GM23338 (cell line): ENCODE results near the gene CAMKK2. TPM values are rescaled to one million over a fixed set of nuclear protein-coding genes. Genes with fewer than 3 reads are reported as not detected.

Source experiments
- ATAC-seq: fragments of 200-7000 bp; cut with Tn5 transposase; 3 replicates; pipeline ENCODE4 v1.9.1; 2020
- DNase-seq: peaks from one replicate; pipeline ENCODE4 v3.0.0-alpha.2; 2015; ENCODE audit warnings: low spot score
- H2AFZ ChIP-seq: fragments of 200-600 bp; sonication (generic); 2 replicates; pipeline ENCODE4 v1.8.0; 2016; ENCODE audit warnings: antibody characterized with exemption, mild to moderate bottlenecking, moderate library complexity
- H3F3A ChIP-seq: fragments of 200-600 bp; sonication (generic); replicated peaks from 2 replicates; pipeline ENCODE4 v1.8.0; 2017; ENCODE audit warnings: antibody characterized with exemption, mixed run types, low read depth
- H3K27ac ChIP-seq: fragments of 200-600 bp; sonication (generic); 2 replicates; pipeline ENCODE4 v1.6.1; 2016; ENCODE audit warnings: low read depth
- H3K27me3 ChIP-seq: fragments of 200-600 bp; sonication (generic); 2 replicates; pipeline ENCODE4 v1.8.0; 2016; ENCODE audit warnings: mild to moderate bottlenecking, mixed run types, moderate library complexity; ENCODE audit not compliant: insufficient read depth
- H3K36me3 ChIP-seq: fragments of 200-600 bp; sonication (generic); 2 replicates; pipeline ENCODE4 v1.8.0; 2016; ENCODE audit warnings: mild to moderate bottlenecking; ENCODE audit not compliant: insufficient read depth
- H3K4me1 ChIP-seq: fragments of 200-600 bp; sonication (generic); 2 replicates; pipeline ENCODE4 v1.8.0; 2016; ENCODE audit warnings: mild to moderate bottlenecking, moderate library complexity; ENCODE audit not compliant: insufficient read depth
- H3K4me2 ChIP-seq: fragments of 200-600 bp; sonication (generic); 2 replicates; pipeline ENCODE4 v1.7.1; 2017; ENCODE audit warnings: mixed run types
- H3K4me3 ChIP-seq: fragments of 200-600 bp; sonication (generic); 2 replicates; pipeline ENCODE4 v1.6.1; 2016; ENCODE audit warnings: mixed run types
- H3K79me2 ChIP-seq: fragments of 200-600 bp; sonication (generic); replicated peaks from 2 replicates; pipeline ENCODE4 v1.8.0; 2017; ENCODE audit warnings: mild to moderate bottlenecking; ENCODE audit not compliant: insufficient read depth
- H3K9me2 ChIP-seq: fragments of 200-600 bp; sonication (generic); 2 replicates; pipeline ENCODE4 v1.8.0; 2017; ENCODE audit not compliant: insufficient read depth
- H4K20me1 ChIP-seq: fragments of 200-600 bp; sonication (generic); replicated peaks from 2 replicates; pipeline ENCODE4 v1.8.0; 2017; ENCODE audit warnings: mild to moderate bottlenecking; ENCODE audit not compliant: insufficient read depth
- H3K27ac Mint-ChIP-seq: 2 replicates; pipeline ENCODE4 v1.8.0; 2020; ENCODE audit warnings: inconsistent platforms, mild to moderate bottlenecking, moderate library complexity, mixed read lengths
- H3K27me3 Mint-ChIP-seq: 3 replicates; pipeline ENCODE4 v1.8.0; 2022; ENCODE audit warnings: low read depth, mild to moderate bottlenecking, moderate library complexity, mixed read lengths, inconsistent platforms; ENCODE audit not compliant: insufficient read depth, poor library complexity
- H3K36me3 Mint-ChIP-seq: 3 replicates; pipeline ENCODE4 v1.8.0; 2021; ENCODE audit warnings: low read depth, mild to moderate bottlenecking, inconsistent platforms, moderate library complexity, mixed read lengths
- H3K4me1 Mint-ChIP-seq: 3 replicates; pipeline ENCODE4 v1.8.0; 2020; ENCODE audit warnings: mild to moderate bottlenecking, inconsistent platforms, mixed read lengths
- H3K4me3 Mint-ChIP-seq: 3 replicates; pipeline ENCODE4 v1.8.0; 2021; ENCODE audit warnings: moderate library complexity, mild to moderate bottlenecking, inconsistent platforms, mixed read lengths
- H3K9me3 Mint-ChIP-seq: 3 replicates; pipeline ENCODE4 v1.8.0; 2020; ENCODE audit warnings: moderate library complexity, mild to moderate bottlenecking, inconsistent platforms, mixed read lengths
- CREB1 ChIP-seq: fragments of 250-450 bp; sonication (Bioruptor Pico); IDR thresholded peaks from 2 replicates; pipeline ENCODE4 v1.5.0; 2020; ENCODE audit warnings: low read depth, mild to moderate bottlenecking, moderate library complexity
- EZH2phosphoT487 ChIP-seq: fragments of 200-600 bp; sonication (generic); IDR thresholded peaks from one replicate; pipeline ENCODE4 v1.8.1; 2018; ENCODE audit warnings: antibody characterized with exemption; ENCODE audit not compliant: unreplicated experiment
- JUNB ChIP-seq: IDR thresholded peaks from one replicate; pipeline ENCODE4 v1.6.1; 2016; ENCODE audit warnings: antibody characterized with exemption; ENCODE audit not compliant: unreplicated experiment
- NANOG ChIP-seq: IDR thresholded peaks from 2 replicates; pipeline ENCODE4 v1.6.1; 2016; ENCODE audit warnings: antibody characterized with exemption, borderline replicate concordance
- POLR2AphosphoS5 ChIP-seq: IDR thresholded peaks from 2 replicates; pipeline ENCODE4 v1.6.1; 2016; ENCODE audit warnings: antibody characterized with exemption, low read depth
- STAT1 ChIP-seq: IDR thresholded peaks from one replicate; pipeline ENCODE4 v1.6.1; 2016; ENCODE audit warnings: antibody characterized with exemption; ENCODE audit not compliant: unreplicated experiment
- ZNF462 ChIP-seq: fragments of 250-450 bp; sonication (Bioruptor Pico); IDR thresholded peaks from 2 replicates; pipeline ENCODE4 v1.5.0; 2020; ENCODE audit warnings: mild to moderate bottlenecking, moderate library complexity
- polyA plus RNA-seq: library from polyadenylated mRNA; unstranded; fragments of >200 nt; fragmentation: Nextera tagmentation; extraction: Ambion mirVana; gene quantifications from 2 replicates; pipeline ENCODE4 v1.2.1, GENCODE V29; 2016
- total RNA-seq: library from RNA; depleted of rRNA; stranded (reverse); fragments of >200 nt; shearing (Covaris generic); gene quantifications from 2 replicates; pipeline ENCODE4 v1.2.3, GENCODE V29; 2014
- TF ChIP-seq, protein P1 (sequence below): IDR thresholded peaks from 2 replicates; pipeline ENCODE4 v1.6.1; 2016; ENCODE audit warnings: antibody characterized with exemption
- TF ChIP-seq, protein P2 (sequence below), 2 experiments: fragments of 200-600 bp in 1 of 2; sonication (generic) in 1 of 2; conservative IDR thresholded peaks; 2 replicates each; pipeline versions ENCODE4 v1.5.1 to v1.6.1; 2016 to 2017; ENCODE audit warnings: antibody characterized with exemption in 2 of 2, low read depth in 2 of 2, mild to moderate bottlenecking in 2 of 2, moderate library complexity in 1 of 2
- TF ChIP-seq, protein P3 (sequence below): IDR thresholded peaks from one replicate; pipeline ENCODE4 v1.6.1; 2018; ENCODE audit warnings: antibody characterized with exemption; ENCODE audit not compliant: unreplicated experiment

CAMKK2 gene
- total and polyA plus RNA-seq, 2 experiments from 2014 or later: 10.3 to 26.4 TPM

DNA sequence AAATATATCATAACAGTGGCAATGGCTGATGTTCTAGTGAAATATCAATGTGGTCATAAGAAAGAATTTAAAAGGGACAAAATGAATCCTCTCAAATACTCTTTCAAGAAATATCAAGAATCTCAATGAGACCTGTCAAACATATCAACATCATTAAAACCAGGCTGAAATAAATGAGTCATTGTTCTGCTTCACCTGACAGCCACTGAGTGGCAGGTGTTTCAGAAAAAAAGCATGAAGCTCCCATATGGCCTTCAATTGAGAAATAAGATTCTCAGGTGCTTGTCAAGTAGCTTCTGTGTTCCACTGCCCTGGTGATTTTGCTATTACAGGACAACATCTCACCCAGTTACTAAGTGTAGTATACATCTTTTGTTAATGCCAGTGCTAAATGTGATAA lies 34.2 kb upstream of the CAMKK2 start:
- Histone ChIP-seq H2AFZ (no peak overlapping the region), H3K4me2 (no peak overlapping the region), H4K20me1 (peaks cover 5% of the 10 kb centered on the region; the same call in 1 of the 2 replicates), H3K4me1 (no peaks in the 10 kb centered on the region), H3K36me3 (peaks cover 59% of the 10 kb centered on the region), H3F3A (0 out of 2 replicates have a peak, but pooled peaks cover 4% of the 10 kb centered on the region), H3K79me2 (no peaks in the 10 kb centered on the region), H3K27ac (no peak overlapping the region), H3K27me3 (no peaks in the 10 kb centered on the region), H3K4me3 (no peak overlapping the region), H3K9me2 (no peaks in the 10 kb centered on the region)
- H3K27ac Mint-ChIP-seq: no peak overlapping the region
- H3K4me3 Mint-ChIP-seq: no peak overlapping the region
- peaks cover 82% of the 10 kb centered on the region for H3K36me3 Mint-ChIP-seq
- TF ChIP-seq CREB1 (CRISPR knock-in tag): no peak
- DNase-seq (no peak), ATAC-seq (no peak)
- H3K9me3 Mint-ChIP-seq: no peaks in the 10 kb centered on the region; the same call in 2 of the 3 replicates
- H3K27me3 Mint-ChIP-seq: no peaks in the 10 kb centered on the region
- H3K4me1 Mint-ChIP-seq: no peaks in the 10 kb centered on the region

- Histone ChIP-seq H3F3A (0 out of 2 replicates have a peak, but pooled peaks cover 4% of the 10 kb centered on the region), H3K4me2 (no peak overlapping the region), H3K27me3 (no peaks in the 10 kb centered on the region), H3K27ac (no peak overlapping the region), H3K9me2 (no peaks in the 10 kb centered on the region), H4K20me1 (peaks cover 7% of the 10 kb centered on the region; the same call in 1 of the 2 replicates), H3K36me3 (peaks cover 59% of the 10 kb centered on the region), H3K79me2 (no peaks in the 10 kb centered on the region), H3K4me1 (no peaks in the 10 kb centered on the region), H3K4me3 (no peak overlapping the region), H2AFZ (no peak overlapping the region)
- ATAC-seq (no peak), DNase-seq (no peak)
- H3K27ac Mint-ChIP-seq: no peak overlapping the region
- peaks cover 77% of the 10 kb centered on the region for H3K36me3 Mint-ChIP-seq
- no peaks in the 10 kb centered on the region for H3K4me1 Mint-ChIP-seq
- H3K9me3 Mint-ChIP-seq: no peaks in the 10 kb centered on the region; the same call in 2 of the 3 replicates
- H3K27me3 Mint-ChIP-seq: no peaks in the 10 kb centered on the region
- no peak overlapping the region for H3K4me3 Mint-ChIP-seq
- TF ChIP-seq NANOG (no peak), POLR2AphosphoS5 (no peak), STAT1 (no peak), EZH2phosphoT487 (no peak), ZNF462 (no peak), JUNB (no peak)
- TF ChIP-seq, protein P1, sequence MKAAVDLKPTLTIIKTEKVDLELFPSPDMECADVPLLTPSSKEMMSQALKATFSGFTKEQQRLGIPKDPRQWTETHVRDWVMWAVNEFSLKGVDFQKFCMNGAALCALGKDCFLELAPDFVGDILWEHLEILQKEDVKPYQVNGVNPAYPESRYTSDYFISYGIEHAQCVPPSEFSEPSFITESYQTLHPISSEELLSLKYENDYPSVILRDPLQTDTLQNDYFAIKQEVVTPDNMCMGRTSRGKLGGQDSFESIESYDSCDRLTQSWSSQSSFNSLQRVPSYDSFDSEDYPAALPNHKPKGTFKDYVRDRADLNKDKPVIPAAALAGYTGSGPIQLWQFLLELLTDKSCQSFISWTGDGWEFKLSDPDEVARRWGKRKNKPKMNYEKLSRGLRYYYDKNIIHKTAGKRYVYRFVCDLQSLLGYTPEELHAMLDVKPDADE: no peak
- TF ChIP-seq, protein P2, sequence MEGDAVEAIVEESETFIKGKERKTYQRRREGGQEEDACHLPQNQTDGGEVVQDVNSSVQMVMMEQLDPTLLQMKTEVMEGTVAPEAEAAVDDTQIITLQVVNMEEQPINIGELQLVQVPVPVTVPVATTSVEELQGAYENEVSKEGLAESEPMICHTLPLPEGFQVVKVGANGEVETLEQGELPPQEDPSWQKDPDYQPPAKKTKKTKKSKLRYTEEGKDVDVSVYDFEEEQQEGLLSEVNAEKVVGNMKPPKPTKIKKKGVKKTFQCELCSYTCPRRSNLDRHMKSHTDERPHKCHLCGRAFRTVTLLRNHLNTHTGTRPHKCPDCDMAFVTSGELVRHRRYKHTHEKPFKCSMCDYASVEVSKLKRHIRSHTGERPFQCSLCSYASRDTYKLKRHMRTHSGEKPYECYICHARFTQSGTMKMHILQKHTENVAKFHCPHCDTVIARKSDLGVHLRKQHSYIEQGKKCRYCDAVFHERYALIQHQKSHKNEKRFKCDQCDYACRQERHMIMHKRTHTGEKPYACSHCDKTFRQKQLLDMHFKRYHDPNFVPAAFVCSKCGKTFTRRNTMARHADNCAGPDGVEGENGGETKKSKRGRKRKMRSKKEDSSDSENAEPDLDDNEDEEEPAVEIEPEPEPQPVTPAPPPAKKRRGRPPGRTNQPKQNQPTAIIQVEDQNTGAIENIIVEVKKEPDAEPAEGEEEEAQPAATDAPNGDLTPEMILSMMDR (conservative IDR thresholded peaks at IDR 0.05; ENCODE audit: low read depth in 2 of 2): no peak
- TF ChIP-seq, protein P3, sequence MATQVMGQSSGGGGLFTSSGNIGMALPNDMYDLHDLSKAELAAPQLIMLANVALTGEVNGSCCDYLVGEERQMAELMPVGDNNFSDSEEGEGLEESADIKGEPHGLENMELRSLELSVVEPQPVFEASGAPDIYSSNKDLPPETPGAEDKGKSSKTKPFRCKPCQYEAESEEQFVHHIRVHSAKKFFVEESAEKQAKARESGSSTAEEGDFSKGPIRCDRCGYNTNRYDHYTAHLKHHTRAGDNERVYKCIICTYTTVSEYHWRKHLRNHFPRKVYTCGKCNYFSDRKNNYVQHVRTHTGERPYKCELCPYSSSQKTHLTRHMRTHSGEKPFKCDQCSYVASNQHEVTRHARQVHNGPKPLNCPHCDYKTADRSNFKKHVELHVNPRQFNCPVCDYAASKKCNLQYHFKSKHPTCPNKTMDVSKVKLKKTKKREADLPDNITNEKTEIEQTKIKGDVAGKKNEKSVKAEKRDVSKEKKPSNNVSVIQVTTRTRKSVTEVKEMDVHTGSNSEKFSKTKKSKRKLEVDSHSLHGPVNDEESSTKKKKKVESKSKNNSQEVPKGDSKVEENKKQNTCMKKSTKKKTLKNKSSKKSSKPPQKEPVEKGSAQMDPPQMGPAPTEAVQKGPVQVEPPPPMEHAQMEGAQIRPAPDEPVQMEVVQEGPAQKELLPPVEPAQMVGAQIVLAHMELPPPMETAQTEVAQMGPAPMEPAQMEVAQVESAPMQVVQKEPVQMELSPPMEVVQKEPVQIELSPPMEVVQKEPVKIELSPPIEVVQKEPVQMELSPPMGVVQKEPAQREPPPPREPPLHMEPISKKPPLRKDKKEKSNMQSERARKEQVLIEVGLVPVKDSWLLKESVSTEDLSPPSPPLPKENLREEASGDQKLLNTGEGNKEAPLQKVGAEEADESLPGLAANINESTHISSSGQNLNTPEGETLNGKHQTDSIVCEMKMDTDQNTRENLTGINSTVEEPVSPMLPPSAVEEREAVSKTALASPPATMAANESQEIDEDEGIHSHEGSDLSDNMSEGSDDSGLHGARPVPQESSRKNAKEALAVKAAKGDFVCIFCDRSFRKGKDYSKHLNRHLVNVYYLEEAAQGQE: no peak
These were observed 33.7 kb upstream of the CAMKK2 start for GRCh38 chr12:121330195-121330594.
